Stimulated activated CD4-positive, alpha-beta T cell treated with anti-CD3 and anti-CD28 coated beads, Interleukin-12 subunit alpha, Interleukin-12 subunit beta, amount 100 ng/mL, for 48 hours (primary cell): ENCODE data around the gene ARAP1.

Experiments used
- DNase-seq, 3 donors: peaks; one replicate each; pipeline ENCODE4 v3.0.0-alpha.2; 2020; ENCODE audit warnings: low read depth in 2 of 3, low spot score in 1 of 3

The ARAP1 gene

DNA sequence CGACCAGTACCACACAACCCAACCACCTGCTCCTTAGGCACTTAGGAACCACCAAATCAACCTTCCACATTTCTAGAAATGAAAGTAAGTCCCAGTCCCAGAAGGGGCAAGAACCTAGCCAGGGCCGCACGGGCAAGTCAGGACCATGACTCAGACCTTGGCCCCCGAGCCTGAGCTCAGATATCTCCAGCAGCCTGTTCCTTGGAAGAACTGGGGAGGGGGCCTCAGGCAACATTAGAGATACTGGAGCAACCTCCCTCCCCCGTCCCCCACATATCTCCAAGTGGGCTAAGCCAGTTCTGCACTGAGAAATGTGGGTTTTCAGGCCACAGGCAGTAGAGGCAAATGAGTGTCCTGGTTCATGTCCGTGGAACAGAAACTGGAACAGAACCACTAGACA lies 7.7 kb downstream of the ARAP1 start:
- no peak for DNase-seq

DNA sequence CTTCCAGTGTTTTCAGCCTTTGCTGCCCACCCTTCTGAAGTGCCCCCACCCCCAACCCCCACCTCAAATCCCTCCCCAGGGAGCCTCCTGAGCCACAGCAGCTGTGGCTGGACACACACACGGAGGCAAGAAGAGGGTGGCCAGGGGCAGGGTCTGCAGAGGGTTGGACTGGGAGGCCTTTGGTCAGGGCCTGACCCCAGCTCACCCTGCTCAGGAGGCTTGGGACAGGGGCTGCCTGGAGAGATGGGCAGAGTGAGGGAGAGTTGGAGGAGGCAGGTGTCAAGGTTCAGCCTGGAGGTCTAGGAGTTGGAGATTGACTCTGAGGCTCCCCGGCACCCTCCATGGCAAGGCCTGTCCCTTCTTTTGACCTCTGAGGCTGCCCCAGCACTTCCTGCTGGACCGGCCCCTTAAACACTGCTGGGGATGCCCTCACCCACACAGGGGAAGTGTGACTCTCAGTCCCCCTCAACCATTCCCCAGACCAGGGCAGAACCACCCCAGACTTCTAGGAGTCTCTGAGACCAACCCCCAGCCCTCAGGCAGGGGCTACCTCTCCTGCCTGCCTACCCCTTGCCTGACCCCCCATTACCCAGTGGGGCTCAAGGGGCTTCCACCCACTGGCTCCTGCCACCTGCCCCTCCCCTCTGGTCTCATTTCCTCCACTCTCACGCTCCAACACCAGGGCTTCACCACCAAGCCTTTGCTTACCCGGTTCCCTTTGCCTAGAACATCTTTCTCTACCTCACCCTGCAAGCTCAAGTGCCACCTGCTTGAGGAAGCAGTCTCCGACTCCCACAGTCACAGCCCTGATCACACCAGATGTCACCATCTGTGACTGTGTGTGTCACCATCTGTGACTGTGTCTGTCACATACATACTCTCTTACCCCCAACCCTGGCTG lies 8.6 kb downstream of the ARAP1 start:
- DNase-seq = no peak

DNA sequence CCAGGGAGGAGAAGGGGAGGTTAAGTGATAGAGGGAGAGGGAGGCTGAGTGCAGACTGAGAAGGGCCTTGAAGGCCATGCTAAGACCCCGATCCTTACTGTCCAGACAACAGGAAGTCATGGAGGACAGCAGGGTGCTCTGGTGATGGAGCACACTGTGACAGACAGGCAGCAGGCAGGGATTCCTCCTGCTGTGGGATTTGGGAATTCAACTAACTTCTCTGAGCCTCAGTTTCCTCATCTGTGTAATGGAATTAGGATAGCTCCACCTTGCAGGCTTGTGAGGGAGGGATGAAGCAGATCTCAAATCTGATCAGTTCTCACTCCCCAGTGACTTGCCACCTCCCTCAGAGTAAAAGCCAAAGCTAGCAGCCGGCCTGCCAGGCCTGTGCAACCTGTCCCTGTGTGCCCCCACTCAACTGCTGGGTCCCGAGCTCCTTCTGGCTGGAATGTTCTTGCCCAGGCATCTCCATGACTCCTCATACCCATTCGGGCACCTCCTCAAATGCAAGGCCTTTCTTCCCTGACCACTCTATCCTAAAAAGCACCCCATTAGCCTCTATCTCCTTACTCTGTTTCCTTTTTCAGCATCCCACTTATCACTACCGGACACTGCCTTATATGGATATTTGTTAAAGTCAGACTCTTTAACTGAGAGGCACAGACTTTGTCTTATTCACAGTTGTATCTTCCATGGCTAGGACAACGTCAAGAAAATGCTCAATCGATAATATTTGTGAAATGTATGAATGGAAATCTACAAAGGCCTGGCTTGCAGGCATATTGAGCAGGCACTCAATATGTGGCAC lies 9.5 kb downstream of the ARAP1 start:
- DNase-seq = no peak

DNA sequence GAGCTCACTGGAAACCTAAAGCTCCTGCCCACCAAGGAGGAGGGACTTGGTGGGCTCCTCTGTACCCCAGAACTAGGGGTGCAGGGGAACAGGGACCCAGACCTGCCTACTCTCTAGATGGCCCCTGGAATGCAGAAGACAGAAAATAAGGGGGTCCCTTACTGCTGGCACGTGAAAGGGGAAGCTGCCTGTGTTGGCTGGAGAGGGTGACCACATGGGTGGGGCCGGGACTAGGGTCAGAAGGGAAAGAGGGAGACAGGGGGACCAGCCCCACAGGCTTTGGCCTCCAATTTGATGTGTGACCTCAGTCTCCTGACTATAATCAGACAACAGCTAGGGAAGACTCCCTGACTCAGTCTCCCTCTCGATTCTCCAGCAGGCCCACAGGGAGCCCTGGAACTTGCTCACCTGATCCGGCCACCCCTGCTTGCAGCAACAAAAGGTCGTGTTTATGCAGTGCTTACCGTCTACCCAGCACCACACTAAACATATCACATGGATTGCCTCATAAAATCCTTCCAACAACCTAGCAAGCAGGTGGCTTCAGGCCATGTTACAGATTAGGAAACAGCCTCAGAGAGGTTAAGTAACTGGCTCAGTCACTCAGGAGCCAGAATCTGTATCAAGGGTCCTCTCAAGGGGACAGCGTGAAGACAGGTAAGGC lies 10.2 kb downstream of the ARAP1 start:
- DNase-seq = no peak

DNA sequence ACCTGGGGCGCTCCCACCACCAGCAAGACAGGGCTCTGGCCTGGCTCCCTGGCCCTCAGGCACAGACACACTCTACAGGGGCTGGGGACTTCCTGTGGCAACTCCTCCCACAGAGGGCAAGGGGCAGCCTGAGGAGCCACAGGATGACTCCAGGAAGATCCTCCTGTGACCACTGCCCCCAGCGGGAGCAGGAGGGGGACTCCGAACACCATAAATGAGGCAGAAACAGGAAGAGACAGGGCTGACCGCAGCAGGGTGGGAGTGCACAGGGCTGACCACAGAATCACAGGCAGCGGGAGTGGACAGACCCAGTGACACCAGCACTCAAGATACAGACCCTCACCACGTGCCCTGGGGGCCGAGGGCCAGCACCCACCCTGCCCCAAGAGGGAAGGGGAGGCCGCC lies 10.8 kb downstream of the ARAP1 start:
- DNase-seq = no peak

DNA sequence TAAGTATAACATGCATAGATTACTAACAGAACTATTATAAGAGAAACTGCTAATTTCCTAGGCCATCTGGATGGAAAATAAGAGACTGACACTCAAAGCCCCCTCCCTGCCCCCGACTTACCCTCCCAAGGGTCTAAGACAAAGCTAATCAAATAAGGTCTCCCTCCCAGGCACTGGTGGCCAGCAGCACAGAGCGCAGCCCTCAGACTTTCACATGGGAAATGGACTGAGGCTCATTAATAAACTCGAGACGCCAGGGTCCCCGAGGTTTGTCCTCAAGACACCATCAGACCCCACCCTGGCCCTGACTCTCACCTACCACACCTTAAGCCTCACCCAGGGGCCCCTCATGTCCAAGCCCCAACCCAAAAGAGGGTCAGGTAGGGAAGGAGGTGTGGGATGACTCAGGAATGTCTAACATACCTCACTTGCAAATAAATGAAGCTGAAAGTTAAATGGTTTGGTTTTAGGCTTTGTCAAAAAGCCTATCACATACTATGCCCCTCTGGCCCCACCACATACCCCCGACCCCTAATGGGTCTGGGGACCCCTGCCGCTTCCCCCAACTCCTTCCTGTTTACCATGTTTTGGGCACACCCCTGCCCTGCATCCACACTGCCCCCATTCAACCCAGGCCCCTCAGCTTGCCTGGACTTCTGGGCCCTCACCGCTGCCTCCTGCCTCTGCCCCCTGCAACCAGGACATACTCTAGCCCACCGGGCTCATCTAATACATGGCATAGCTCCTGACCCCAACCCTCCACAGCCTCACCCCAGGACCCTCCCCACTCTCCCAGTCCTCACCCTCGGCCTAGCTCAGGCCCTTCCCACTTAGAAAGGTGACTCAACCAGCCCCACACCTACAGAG lies 11.4 kb downstream of the ARAP1 start:
- DNase-seq = no peak

DNA sequence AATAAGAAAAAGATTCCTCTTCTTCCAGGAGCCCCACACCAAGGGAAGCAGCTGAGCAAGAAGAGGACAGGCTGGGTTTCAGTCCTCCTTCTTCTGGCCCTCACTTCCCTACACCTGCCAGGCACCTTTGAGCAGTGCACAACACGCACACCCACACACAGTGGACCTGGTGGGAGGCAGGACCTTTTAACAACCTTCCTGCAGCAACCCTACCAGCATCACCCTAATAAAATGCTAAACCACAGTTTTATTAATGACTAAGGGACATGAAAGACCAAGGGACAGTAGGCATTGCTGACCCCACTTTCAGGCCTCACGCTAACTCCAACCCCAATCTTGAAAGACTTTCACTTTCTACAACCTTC lies 12.2 kb downstream of the ARAP1 start:
- DNase-seq = no peak

DNA sequence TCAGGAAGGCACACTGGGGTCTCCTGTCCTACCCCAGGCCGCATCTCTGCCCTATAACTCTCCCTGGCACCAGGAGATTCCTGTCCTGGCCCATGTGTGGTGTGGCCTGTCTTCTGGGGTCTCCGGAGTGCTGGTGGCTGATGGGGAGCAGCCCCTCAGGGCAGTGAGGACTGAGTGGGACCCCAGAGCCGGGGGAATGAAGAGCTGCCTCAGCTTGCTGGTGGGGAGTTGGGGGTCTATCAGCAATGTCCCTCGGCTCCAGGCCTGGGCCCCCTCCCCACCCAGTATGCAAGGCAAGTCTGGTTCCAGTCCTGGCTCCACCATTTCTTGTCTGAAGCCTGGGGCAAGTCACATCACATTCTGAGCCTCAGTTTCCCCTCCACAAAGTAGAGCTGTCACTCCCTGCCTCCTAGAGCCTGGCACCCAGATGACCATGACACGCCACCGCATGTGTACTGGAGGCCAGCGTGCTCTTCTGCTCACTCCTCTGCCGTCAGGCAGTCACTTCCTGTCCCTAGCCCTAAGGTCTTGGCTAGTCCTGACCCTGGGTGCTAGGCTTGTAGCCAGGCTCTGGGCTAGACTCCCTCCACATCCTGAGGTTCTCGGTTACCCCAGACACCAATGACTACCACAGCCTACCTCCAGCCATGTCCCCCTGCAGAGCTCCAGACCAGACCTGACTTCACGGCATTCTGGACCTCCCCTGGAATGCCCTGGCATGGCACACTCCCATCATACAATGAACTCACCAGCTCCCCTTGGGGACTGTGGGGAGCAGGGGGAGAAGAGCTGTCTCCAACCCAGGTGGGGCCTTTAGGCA lies 12.8 kb downstream of the ARAP1 start:
- DNase-seq = no peak

DNA sequence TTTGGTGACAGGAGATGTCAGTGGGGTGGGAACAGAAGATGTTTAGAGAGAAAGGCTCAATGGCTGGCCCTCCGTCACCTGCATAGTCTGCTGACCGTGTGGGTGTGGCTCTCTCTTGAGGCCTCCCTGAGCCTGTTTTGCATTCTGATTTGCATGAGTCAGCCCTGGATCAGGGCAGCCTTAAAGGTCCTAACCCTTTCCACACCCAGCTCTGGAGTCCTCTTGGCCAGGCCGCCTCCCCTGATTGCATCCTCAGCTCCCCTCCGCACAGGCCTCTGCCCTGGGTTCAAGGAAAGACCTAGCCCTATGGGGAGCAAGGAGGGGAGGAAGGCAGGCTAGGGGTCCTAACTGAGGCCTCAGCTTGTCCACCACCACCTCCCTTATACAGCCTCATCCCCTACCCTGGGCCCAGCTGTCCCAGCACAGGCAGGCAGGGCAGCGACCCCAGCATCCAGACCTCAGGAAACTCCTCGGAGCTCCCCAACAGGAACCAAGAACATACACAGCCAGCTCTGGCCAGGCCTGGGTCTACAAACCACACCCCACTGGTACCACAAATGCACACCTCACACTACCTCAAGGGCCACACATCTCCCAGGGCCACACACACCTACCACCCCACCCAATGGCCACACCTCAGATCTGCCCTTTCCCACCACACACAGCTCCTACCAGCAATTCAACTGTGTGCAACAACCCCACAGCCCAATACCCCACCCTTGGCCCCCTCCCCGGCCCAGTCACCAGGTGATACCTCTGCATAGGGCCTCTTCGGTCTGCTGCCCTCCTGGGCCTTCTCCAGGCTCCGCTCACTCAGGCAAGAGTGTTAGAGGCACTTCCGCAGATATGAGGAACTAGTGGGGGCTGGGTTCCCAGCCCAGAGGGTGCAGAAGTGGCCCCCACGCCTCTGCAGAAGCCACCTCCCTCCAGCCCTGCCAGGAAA lies 13.7 kb downstream of the ARAP1 start:
- DNase-seq = no peak

DNA sequence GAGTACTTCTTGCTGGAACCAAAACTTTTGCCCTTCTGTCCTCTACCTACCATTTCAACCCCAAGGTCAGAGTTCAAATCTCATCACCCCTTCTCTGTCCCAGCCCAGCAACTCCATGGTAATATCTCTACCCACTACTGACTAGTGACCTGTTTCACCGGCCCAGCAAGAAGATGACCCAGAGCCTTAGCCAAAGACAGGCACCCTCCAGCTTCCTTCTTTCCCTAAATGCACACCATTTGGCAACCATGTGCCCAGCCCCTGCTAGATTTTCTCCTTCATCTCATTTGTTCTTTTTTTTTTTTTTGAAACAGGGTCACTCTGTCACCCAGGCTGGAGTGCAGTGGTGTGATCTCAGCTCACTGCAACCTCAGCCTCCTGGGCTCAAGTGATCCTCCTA lies 14.9 kb downstream of the ARAP1 start:
- no peak for DNase-seq

DNA sequence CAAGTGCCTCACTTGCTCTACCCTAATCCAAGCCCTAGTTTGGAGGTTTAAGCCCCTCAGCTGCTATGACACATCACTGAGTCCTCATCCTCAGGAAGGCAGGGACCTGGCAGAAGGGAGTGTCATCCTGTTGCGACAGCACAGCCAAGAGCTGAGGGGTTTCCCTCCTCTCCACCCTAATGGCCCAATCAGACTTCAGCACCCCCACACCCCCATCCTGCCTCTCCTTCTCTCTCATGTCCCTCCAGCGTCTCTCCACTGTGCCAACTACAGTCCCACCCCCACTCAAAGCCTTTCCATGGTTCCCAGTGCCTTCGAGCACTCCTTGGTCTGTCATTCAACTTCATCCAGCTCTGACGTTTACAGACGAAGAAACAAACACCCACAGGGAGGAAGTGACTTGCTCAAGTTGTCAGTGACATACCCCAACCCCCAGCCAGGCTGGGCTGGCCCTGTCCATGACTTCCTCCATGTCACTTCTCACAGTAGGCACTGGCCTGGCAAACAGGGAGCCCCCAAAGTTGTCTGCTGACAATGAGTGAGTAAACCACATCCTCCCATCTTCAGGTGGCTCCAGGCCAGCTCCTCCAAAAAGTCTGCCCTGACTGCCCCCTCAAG lies 15.6 kb downstream of the ARAP1 start:
- peak in 2 of 3 donors; percentile 39 to 64 for DNase-seq

DNA sequence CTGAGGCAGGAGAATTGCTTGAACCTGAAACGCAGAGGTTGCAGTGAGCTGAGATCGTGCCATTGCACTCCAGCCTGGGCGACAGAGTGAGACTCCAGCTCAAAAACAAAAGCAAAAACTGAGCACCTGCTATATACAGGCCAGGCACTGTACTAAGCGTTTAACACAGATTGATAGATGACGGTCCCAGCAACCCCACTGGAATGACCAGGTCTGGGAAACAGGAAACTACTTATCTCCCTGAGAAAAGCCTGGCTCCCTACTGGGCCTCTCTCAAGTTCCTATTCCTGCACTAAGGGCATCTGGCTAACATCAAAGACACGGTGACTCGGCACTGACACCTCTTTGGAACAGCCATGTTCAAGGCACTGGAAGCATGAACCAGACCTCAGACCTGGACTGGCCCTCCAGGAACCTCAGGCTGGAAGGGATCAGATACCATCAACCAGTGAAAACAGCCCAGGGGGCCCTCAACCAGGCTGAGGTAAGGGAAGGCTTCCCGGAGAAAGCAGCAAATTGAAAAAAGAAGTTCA lies 16.6 kb downstream of the ARAP1 start:
- DNase-seq = no peak

DNA sequence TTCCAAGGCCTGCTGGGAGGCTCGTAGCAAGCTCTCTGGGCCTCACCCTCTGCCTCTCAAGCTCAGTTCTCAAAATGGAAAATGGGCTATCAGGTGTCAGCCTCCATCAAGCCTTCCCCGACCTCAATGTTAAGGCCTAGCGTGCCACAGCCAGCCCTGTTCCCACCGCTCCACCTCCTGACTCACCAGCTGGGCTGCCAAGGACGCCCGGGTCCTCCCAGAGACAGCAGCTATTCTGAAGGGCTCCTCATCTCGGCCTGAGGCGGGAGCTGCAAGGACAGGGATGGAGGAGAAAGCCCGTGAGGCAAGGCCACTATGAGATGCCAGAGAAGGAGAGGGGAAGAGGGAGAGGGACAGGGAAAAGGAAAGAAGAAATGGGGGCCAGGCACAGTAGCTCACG lies 19.9 kb downstream of the ARAP1 start:
- DNase-seq = no peak

DNA sequence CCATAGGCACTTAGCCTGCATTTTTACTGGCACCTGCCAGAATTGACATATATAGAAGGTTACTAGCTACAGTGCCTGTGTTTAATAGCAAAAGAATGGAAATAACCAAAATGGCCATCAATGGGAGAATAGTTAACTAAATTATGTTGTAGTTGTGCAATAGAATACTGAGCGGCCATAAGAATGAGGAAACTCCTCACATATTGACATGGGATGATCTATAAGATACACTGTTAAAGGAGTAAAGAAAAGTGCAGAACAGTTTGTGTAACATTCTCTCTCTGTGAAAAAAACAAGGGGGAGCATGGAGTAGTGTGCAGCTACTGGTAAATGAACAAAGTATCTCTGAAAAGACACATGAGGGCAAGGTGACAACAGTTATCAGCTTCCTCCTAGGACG lies 21.5 kb downstream of the ARAP1 start:
- DNase-seq = no peak

DNA sequence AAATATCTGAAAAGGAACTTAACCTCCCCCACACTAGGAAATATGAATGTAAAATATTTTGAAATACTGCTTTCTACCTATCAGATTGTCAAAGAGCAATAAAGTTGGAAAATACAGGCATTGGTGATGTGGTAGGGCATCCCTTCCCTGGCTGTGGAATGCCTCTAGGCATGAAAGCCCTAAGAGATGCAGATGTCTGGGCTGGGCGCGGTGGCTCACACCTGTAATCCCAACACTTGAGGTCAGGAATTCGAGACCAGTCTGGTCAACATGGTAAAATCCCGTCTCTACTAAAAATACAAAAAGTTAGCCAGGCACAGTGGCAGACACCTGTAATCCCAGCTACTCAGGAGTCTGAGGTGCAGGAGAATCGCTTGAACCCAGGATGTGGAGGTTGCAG lies 22.0 kb downstream of the ARAP1 start:
- DNase-seq = no peak

DNA sequence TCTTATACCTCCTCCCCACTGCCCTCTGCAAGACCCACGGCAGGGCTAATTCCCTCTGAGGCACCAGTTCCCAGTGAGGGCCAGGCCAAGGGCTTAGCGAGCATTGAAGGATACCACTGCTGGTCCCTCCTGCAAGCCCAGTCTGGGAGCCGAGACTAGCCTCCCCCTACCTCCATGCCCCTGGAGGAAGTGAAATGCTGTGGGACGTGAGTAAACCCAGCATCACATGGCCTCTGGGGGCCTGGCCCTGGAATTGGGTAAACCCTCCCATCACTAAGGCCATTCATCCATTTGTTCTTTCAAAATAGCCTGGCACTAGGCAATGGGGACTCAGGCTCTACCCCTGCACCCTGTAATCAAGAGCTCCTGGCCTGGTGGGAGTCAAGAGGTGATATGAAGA lies 24.7 kb downstream of the ARAP1 start:
- DNase-seq = no peak

DNA sequence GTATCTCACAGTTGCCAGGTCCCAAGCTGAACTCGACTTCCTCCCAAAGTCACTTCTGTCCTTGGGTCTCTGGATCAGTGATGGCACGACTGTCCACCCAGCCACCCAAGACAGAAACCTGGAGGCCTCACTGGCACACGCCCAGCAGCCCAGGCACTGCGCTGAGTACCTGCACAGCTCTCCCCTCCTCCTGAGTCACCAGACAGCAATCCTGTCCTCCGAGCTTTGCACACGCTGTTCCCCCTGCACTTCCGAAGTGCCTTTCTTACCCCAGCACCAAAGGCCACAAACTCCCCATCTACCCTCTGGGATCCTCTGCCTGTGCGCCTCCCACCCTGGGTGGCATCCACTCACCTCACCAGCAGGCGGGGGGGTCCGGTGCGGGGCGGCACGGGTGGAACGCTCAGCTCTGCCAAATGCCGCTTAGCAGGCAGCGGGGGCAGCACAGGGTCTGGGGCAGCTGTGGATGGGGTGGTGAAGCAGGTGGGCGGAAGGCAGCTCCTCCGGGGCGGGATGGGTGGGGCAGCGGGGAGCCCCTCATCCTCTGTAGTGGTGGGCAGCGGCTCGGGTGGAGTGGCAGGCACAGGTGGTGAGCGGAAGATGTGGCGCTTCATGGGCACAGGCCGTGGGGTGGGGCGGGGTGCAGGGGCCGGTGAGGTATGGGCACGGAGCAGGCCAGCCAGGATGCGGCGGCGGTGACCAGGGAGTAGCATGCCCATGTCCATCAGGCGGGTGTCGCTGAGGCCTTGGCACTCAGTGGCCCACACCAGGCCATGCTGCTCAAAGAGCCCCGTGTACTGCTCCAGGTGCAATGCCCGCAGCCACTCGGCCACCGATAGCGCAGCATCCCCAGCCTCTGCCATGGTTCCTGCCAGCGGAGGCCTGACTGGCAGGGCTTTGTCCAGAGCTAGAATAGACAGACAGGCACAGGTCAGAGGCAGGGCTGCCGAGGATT lies 25.7 kb downstream of the ARAP1 start:
- no peak for DNase-seq
